COLO668 (cell line): ENCODE results near the gene VPS11.

ENCODE experiments used
- DNase-seq: peaks from one replicate; lab custom pipeline; 2025; ENCODE audit not compliant: unreplicated experiment; lab: John Stamatoyannopoulos, UW

VPS11 gene

GRCh38 chr11:119120639-119121007, 53.0 kb downstream of the VPS11 start:
- DNase-seq, result peak; percentile 13

- peak; percentile 99 for DNase-seq
Measured at GRCh38 chr11:119121008-119121810, 53.6 kb downstream of the VPS11 start, which contains the start of gene HINFP. TSS of gene HINFP (plus strand) at chr11:119121580. CDS start at chr11:119126945, 5,365 bp downstream.

GRCh38 chr11:119121811-119122124, 54.1 kb downstream of the VPS11 start:
- DNase-seq, result no peak

GRCh38 chr11:119125821-119126220, 58.2 kb downstream of the VPS11 start:
- no peak for DNase-seq

GRCh38 chr11:119126675-119127268, 59.2 kb downstream of the VPS11 start:
- DNase-seq, result no peak

- DNase-seq, result no peak
Measured at GRCh38 chr11:119130662-119131061, 63.0 kb downstream of the VPS11 start.
